Endothelial cell (in vitro differentiated cells): ENCODE measurements around the gene HS6ST3. TPM values are rescaled to one million over a fixed set of nuclear protein-coding genes. Genes with fewer than 3 reads are reported as not detected.

Experiments used
- DNase-seq: peaks from one replicate; pipeline ENCODE4 v3.0.0; 2021; ENCODE audit warnings: low spot score
- H3K27ac Mint-ChIP-seq: one replicate; pipeline ENCODE4 v1.8.0; 2021; ENCODE audit warnings: mixed read lengths, inconsistent platforms; ENCODE audit not compliant: unreplicated experiment
- H3K27me3 Mint-ChIP-seq: one replicate; pipeline ENCODE4 v1.8.0; 2021; ENCODE audit warnings: mild to moderate bottlenecking, moderate library complexity, mixed read lengths, inconsistent platforms; ENCODE audit not compliant: unreplicated experiment
- H3K36me3 Mint-ChIP-seq: one replicate; pipeline ENCODE4 v1.8.0; 2021; ENCODE audit warnings: mild to moderate bottlenecking, low read depth, mixed read lengths, inconsistent platforms; ENCODE audit not compliant: unreplicated experiment
- H3K4me1 Mint-ChIP-seq: one replicate; pipeline ENCODE4 v1.8.0; 2021; ENCODE audit warnings: mild to moderate bottlenecking, mixed read lengths, inconsistent platforms; ENCODE audit not compliant: unreplicated experiment
- H3K4me3 Mint-ChIP-seq: one replicate; pipeline ENCODE4 v1.8.0; 2021; ENCODE audit warnings: mild to moderate bottlenecking, mixed read lengths, inconsistent platforms; ENCODE audit not compliant: unreplicated experiment
- H3K9me3 Mint-ChIP-seq: one replicate; pipeline ENCODE4 v1.8.0; 2021; ENCODE audit warnings: mixed read lengths, inconsistent platforms; ENCODE audit not compliant: unreplicated experiment
- total RNA-seq: library from RNA; stranded (reverse); fragmentation: NEBNext Ultra II Directional; extraction: Animal tissue kit (Norgen Biotek cat#: 25700); gene quantifications from one replicate; pipeline ENCODE4 v1.2.1, GENCODE V29; 2021; ENCODE audit not compliant: unreplicated experiment
- TF ChIP-seq, protein P1 (sequence below): fragments of 200-600 bp; sonication (generic); IDR thresholded peaks from one replicate; pipeline ENCODE4 v1.5.0; 2021; ENCODE audit warnings: antibody characterized with exemption; ENCODE audit not compliant: unreplicated experiment

The HS6ST3 gene
- total RNA-seq, 1 donor from 2014 or later, result 1.9 TPM

DNA sequence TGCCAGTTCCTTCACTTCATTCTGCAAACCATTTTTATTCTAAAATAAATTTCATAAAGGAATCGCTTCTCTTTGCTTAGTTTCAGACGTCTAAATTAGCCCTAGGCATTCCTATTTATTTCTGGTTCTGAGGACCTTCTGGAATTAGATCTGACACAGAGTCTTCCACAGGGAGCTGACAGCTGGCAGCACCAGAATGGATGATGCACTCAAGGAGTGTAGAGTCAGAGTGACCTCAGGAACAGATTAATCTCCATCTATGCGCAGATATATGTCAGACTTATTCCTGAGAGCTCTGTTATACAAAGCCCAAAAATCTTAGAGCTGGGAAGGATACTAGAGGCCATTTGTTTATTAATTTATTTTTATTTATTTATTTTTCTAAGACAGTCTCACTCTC is 450.8 kb downstream of the HS6ST3 start:
- H3K36me3 Mint-ChIP-seq, result no peaks in the 10 kb centered on the region
- no peaks in the 10 kb centered on the region for H3K27me3 Mint-ChIP-seq
- TF ChIP-seq, protein P1, sequence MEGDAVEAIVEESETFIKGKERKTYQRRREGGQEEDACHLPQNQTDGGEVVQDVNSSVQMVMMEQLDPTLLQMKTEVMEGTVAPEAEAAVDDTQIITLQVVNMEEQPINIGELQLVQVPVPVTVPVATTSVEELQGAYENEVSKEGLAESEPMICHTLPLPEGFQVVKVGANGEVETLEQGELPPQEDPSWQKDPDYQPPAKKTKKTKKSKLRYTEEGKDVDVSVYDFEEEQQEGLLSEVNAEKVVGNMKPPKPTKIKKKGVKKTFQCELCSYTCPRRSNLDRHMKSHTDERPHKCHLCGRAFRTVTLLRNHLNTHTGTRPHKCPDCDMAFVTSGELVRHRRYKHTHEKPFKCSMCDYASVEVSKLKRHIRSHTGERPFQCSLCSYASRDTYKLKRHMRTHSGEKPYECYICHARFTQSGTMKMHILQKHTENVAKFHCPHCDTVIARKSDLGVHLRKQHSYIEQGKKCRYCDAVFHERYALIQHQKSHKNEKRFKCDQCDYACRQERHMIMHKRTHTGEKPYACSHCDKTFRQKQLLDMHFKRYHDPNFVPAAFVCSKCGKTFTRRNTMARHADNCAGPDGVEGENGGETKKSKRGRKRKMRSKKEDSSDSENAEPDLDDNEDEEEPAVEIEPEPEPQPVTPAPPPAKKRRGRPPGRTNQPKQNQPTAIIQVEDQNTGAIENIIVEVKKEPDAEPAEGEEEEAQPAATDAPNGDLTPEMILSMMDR, result no peak
- no peaks in the 10 kb centered on the region for H3K9me3 Mint-ChIP-seq
- no peak overlapping the region for H3K27ac Mint-ChIP-seq
- no peaks in the 10 kb centered on the region for H3K4me1 Mint-ChIP-seq
- no peak overlapping the region for H3K4me3 Mint-ChIP-seq
- no peak for DNase-seq

DNA sequence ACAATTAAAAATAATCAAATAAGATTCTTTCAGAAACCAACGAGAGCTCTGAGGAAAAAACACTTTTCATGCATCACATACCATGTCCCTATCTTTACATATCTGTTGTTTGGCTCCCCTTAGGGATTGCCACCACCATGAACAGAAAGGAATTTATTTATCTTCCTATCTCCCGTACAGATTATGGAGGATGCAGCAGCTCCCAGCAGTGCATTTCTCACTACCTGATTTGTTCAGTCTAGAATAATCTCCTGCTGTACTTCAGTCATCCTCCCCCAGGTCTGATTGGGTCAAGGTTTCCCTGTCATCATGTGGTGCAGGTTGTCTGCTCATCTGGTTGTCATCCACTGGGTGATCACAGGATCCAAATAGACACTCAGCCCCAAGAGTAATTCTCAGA is 453.1 kb downstream of the HS6ST3 start:
- no peak for DNase-seq
- no peaks in the 10 kb centered on the region for H3K9me3 Mint-ChIP-seq
- H3K27ac Mint-ChIP-seq, result no peak overlapping the region
- TF ChIP-seq, protein P1, result no peak
- no peak overlapping the region for H3K4me3 Mint-ChIP-seq
- H3K27me3 Mint-ChIP-seq, result peaks cover under 1% of the 10 kb centered on the region
- no peaks in the 10 kb centered on the region for H3K36me3 Mint-ChIP-seq
- H3K4me1 Mint-ChIP-seq, result no peaks in the 10 kb centered on the region

DNA sequence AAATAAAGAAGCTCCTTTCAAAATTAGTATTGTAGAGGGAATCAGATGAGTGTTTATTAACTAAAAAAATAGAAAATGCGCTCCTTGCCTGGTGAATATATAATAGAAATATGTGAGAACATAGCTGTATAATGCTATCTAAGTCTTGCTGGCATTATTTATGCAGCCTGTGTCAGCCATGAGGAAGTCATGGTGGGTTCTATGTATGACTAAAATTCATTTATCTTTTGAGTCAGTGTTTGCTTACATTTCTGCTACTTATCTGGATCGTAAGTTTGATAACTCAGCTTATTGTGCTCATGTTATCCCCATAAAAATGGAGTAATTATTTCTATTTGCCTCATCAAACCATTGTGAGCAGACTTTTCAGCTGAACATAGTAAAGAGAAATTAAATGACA is 455.1 kb downstream of the HS6ST3 start:
- no peaks in the 10 kb centered on the region for H3K4me1 Mint-ChIP-seq
- H3K9me3 Mint-ChIP-seq, result no peaks in the 10 kb centered on the region
- peaks cover 3% of the 10 kb centered on the region for H3K27me3 Mint-ChIP-seq
- no peak overlapping the region for H3K4me3 Mint-ChIP-seq
- DNase-seq, result no peak
- TF ChIP-seq, protein P1, result no peak
- no peaks in the 10 kb centered on the region for H3K36me3 Mint-ChIP-seq
- no peak overlapping the region for H3K27ac Mint-ChIP-seq

DNA sequence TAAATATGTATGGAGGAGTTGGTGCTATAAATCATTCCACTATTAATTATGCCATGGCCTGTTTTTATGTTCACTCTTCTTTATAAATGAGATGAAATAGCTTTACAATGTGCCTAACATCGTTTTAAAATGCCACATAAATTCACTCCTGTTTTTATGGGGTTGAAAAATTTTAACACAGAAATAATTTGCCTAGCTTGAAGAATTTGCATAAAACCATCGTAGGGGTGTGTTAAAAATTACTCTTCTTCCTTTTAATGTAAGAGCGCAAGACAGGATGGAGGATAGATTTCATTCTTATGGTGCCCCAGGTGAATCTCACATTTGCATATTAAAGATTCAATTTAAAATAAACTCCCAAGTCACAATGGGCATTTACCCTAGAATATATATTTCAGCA is 456.6 kb downstream of the HS6ST3 start:
- Mint-ChIP-seq H3K9me3 (no peaks in the 10 kb centered on the region), H3K27ac (no peak overlapping the region), H3K4me3 (no peak overlapping the region), H3K36me3 (no peaks in the 10 kb centered on the region), H3K4me1 (no peaks in the 10 kb centered on the region), H3K27me3 (peaks cover 3% of the 10 kb centered on the region)
- DNase-seq, result no peak
- TF ChIP-seq, protein P1, result no peak

DNA sequence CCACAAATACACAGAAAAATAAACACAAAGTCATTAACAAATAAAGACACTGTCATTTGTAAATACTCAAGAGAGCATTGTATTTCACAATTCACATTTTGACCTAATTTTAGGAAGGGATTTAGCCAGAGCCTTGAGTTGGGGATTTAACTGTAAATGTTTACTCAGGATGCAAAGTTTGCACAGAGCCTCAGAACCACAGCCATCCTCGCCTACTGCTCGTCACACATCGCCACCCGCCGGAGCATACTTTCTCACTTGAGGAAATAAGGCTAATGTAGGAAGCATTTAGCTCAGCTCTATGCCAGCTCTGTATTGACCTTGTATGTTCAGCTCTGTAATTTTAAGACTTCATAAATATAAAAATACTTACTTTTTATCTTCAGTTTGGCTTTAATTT is 461.6 kb downstream of the HS6ST3 start:
- H3K4me3 Mint-ChIP-seq, result no peak overlapping the region
- TF ChIP-seq, protein P1, result no peak
- peaks cover 3% of the 10 kb centered on the region for H3K27me3 Mint-ChIP-seq
- H3K4me1 Mint-ChIP-seq, result no peaks in the 10 kb centered on the region
- no peak overlapping the region for H3K27ac Mint-ChIP-seq
- no peaks in the 10 kb centered on the region for H3K9me3 Mint-ChIP-seq
- no peak for DNase-seq
- H3K36me3 Mint-ChIP-seq, result no peaks in the 10 kb centered on the region
